ENCODE results near the gene VILL.
A peak's percentile ranks its signal among the peaks of the same experiment; 100 is the strongest.

Gene VILL

DNA sequence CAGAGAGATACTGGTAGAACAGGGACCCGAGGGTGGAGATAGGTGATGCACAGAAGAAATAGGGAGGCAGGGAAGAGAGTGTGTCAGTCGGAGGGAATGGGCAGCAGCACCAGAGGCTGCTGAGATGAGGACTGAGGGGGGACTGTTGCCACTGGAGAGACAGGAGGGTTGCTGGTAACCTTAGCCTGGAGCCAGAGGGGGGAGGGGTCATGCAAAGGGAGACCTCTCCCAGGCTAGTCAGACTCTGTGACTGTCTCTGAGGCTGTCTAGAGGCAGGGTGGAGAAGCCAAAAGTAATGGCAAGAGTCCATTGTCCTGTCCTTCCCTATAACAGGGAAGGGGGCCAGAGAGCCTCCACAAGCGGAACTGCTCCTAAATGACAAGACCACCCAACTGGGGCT lies 46.3 kb downstream of the VILL start:
- no peaks in the 10 kb centered on the region for H3K36me3 ChIP-seq (ENCODE audit: insufficient read depth, low read length)
- H3K4me2 ChIP-seq (ENCODE audit: low read length) = no peak overlapping the region
- no peaks in the 10 kb centered on the region for H3K9me3 ChIP-seq (replicated peaks; ENCODE audit: low read length)
- no peak overlapping the region for H3K9ac ChIP-seq (ENCODE audit: low read depth, low read length)
- H3K4me1 ChIP-seq (ENCODE audit: control insufficient read depth, insufficient read depth, low read length) = peaks cover 12% of the 10 kb centered on the region
- H3K4me3 ChIP-seq (ENCODE audit: low read length) = no peak overlapping the region
- H3K27me3 ChIP-seq (ENCODE audit: control insufficient read depth, insufficient read depth, low read length) = peaks cover 9% of the 10 kb centered on the region

DNA sequence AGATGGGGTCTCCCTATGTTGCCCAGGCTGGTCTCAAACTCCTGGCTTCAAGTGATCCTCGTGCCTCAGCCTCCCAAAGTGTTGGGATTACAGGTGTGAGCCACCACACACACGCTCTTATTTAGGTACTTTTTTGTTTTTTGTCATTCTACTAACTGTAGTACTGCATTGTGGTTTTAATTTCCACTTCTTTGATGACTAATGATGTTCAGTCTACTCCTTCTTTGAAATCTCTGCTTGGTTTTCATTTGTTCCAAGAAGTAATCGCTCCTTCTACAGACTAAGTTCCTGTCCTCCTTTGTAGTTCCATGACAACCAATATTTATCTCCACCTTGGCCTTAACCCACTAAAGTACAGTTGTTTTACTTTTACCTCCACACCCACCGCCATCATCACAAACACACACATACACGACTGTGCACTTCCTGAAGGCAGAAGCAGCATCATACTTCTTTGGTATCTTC lies 47.9 kb downstream of the VILL start:
- Histone ChIP-seq H3K4me3 (ENCODE audit: low read length) (no peak overlapping the region), H3K9ac (ENCODE audit: low read depth, low read length) (no peak overlapping the region), H3K9me3 (replicated peaks; ENCODE audit: low read length) (no peaks in the 10 kb centered on the region)

DNA sequence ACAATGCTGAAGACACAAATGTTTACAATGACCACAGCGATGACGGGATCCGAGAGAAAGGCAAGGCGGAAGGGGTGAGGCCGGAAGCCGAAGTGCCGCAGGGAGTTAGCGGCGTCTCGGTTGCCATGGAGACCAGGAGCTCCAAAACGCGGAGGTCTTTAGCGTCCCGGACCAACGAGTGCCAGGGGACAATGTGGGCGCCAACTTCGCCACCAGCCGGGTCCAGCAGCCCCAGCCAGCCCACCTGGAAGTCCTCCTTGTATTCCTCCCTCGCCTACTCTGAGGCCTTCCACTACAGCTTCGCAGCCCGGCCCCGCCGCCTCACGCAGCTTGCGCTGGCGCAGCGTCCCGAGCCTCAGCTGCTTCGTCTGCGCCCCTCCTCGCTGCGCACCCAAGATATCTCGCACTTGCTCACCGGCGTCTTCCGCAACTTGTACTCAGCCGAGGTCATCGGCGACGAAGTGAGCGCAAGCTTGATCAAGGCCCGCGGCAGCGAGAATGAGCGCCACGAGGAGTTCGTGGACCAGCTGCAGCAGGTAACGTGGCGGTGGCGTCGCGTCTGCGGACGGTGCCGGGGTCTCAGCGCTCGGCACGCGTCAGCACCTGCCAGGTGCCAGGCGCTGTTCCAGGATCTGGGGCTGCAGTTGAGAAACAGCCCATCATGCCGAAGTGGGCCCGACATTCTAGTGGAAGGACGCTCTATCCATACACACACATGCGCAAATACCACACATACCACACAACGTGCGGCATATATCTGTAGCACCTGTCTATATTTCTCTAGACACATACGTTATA lies 48.7 kb downstream of the VILL start, which contains the start of gene DLEC1:
TSS of gene DLEC1 (plus strand) at position 108 of the 798 bp plus-strand sequence. CDS start at position 126, 18 bp downstream.
- H3K4me2 ChIP-seq (ENCODE audit: low read length) = peak within 1 kb of the TSS; percentile 81
- peak within 1 kb of the TSS; percentile 52 for H3K4me3 ChIP-seq (ENCODE audit: low read length)
- peaks cover 17% of the 10 kb centered on the region for H3K27me3 ChIP-seq (ENCODE audit: control insufficient read depth, insufficient read depth, low read length)
- no peaks in the 10 kb centered on the region for H3K36me3 ChIP-seq (ENCODE audit: insufficient read depth, low read length)
- peaks cover 9% of the 10 kb centered on the region for H3K4me1 ChIP-seq (ENCODE audit: control insufficient read depth, insufficient read depth, low read length)
- no peaks in the 10 kb centered on the region for H3K9me3 ChIP-seq (replicated peaks; ENCODE audit: low read length)
- peak within 1 kb of the TSS; percentile 11 for H3K9ac ChIP-seq (ENCODE audit: low read depth, low read length)

More for the DNA sequence above, 47.9 kb downstream of the VILL start:
- Histone ChIP-seq H3K4me2 (ENCODE audit: low read length) (no peak overlapping the region), H3K27me3 (ENCODE audit: control insufficient read depth, insufficient read depth, low read length) (peaks cover 17% of the 10 kb centered on the region), H3K36me3 (ENCODE audit: insufficient read depth, low read length) (no peaks in the 10 kb centered on the region), H3K4me1 (ENCODE audit: control insufficient read depth, insufficient read depth, low read length) (peaks cover 9% of the 10 kb centered on the region)

DNA sequence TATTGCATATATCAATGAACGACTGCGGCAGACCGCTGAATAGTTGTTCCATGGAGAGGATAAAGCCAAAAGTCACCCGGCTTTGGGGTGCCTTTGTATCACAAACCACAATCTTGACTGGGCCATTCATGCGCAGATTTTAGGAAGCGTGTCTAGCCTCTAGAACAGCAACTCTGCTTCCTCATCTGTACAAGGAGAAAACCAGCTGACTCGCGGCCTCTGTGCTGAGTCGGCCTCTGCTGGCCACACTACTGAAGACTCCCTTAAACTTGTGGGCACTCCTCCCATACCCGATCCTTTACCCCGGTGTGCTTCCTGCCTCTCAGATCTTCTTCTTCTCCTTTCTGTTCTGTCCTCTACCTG lies 49.3 kb downstream of the VILL start:
- no peaks in the 10 kb centered on the region for H3K9me3 ChIP-seq (replicated peaks; ENCODE audit: low read length)
- no peak overlapping the region for H3K9ac ChIP-seq (ENCODE audit: low read depth, low read length)
- no peak overlapping the region for H3K4me3 ChIP-seq (ENCODE audit: low read length)
- no peaks in the 10 kb centered on the region for H3K36me3 ChIP-seq (ENCODE audit: insufficient read depth, low read length)
- peaks cover 9% of the 10 kb centered on the region for H3K4me1 ChIP-seq (ENCODE audit: control insufficient read depth, insufficient read depth, low read length)
- H3K27me3 ChIP-seq (ENCODE audit: control insufficient read depth, insufficient read depth, low read length) = peaks cover 20% of the 10 kb centered on the region
- peak overlapping the region; percentile 81 for H3K4me2 ChIP-seq (ENCODE audit: low read length)

DNA sequence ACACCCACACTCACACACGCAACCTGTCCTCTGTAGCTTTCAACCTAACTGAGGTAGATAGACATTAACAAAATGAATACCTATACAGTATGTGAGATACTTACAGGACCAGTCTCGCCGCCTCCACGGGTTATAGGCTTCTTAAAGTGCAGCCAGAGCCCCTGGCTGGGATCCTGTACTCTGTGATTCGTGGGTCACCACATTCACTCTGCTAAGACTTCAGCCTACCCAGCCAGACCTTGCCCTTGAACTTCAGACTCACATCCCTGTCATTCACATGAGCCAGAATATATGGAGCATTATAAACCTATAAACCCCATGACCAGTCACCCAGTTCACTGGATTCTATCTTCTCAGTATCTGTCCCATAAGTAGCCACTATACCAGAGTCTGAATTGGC lies 49.8 kb downstream of the VILL start:
- Histone ChIP-seq H3K9ac (ENCODE audit: low read depth, low read length) (no peak overlapping the region), H3K9me3 (replicated peaks; ENCODE audit: low read length) (no peaks in the 10 kb centered on the region), H3K27me3 (ENCODE audit: control insufficient read depth, insufficient read depth, low read length) (peaks cover 25% of the 10 kb centered on the region), H3K4me1 (ENCODE audit: control insufficient read depth, insufficient read depth, low read length) (peaks cover 9% of the 10 kb centered on the region), H3K36me3 (ENCODE audit: insufficient read depth, low read length) (no peaks in the 10 kb centered on the region), H3K4me3 (ENCODE audit: low read length) (no peak overlapping the region), H3K4me2 (ENCODE audit: low read length) (no peak overlapping the region)

DNA sequence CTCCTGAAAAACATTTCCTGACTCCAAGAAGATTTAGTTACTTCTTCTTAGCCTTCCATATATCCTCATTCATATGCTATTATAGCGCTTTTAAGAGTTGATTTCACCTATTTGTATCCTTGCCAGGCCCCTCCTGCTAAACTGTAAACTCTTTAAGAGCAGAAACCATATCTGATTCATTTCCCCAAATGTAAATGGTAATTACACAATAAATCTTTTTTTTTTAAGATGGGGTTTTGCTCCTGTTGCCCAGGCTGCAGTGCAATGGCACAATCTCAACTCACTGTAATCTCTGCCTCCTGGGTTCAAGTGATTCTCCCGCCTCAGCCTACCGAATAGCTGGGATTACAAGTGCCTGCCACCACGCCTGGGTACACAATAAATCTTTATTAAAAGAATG lies 52.9 kb downstream of the VILL start:
- H3K9me3 ChIP-seq (replicated peaks; ENCODE audit: low read length) = no peaks in the 10 kb centered on the region
- peaks cover 34% of the 10 kb centered on the region for H3K27me3 ChIP-seq (ENCODE audit: control insufficient read depth, insufficient read depth, low read length)
- H3K36me3 ChIP-seq (ENCODE audit: insufficient read depth, low read length) = no peaks in the 10 kb centered on the region
- H3K4me1 ChIP-seq (ENCODE audit: control insufficient read depth, insufficient read depth, low read length) = peaks cover 9% of the 10 kb centered on the region
- H3K9ac ChIP-seq (ENCODE audit: low read depth, low read length) = no peak overlapping the region
- H3K4me2 ChIP-seq (ENCODE audit: low read length) = no peak overlapping the region
- no peak overlapping the region for H3K4me3 ChIP-seq (ENCODE audit: low read length)

DNA sequence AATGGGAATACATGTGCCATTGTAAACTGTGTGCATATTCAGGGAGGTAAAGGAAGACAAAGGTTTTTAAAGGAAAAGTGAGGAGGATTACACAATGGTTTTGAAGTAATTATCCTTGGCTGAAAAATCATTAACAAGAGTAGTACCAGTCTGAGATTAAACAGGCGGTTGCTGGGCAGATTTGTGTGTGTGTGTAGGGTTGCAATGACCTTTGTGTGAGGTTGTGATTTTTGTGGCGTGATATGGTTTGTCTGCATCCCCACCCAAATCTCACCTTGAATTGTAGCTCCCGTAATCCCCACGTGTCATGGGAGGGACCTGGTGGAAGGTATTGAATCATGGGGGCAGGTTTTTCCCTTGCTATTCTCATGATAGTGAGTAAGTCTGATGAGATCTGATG lies 55.4 kb downstream of the VILL start:
- Histone ChIP-seq H3K27me3 (ENCODE audit: control insufficient read depth, insufficient read depth, low read length) (peaks cover 30% of the 10 kb centered on the region), H3K4me2 (ENCODE audit: low read length) (no peak overlapping the region), H3K36me3 (ENCODE audit: insufficient read depth, low read length) (no peaks in the 10 kb centered on the region)

DNA sequence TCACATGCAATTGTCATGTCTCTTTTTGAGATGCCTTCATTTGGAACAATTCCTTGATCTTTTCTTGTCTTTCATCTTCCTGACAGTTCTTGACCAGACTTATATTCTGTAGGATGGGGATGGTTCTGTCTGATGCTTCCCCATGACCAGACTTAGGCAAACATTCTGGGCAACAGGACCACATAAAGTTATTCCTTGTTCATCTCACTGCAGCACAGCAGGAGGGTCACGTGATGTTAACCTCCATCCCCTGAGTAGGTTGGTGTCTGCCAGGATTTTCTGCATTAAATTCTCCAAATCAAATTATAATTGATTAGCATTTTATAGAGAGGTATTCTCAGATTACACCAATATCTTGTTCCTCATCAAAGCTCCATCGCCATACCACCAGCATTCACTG lies 56.2 kb downstream of the VILL start:
- no peak overlapping the region for H3K4me2 ChIP-seq (ENCODE audit: low read length)
- H3K27me3 ChIP-seq (ENCODE audit: control insufficient read depth, insufficient read depth, low read length) = peaks cover 32% of the 10 kb centered on the region
- H3K4me1 ChIP-seq (ENCODE audit: control insufficient read depth, insufficient read depth, low read length) = no peaks in the 10 kb centered on the region
- H3K36me3 ChIP-seq (ENCODE audit: insufficient read depth, low read length) = no peaks in the 10 kb centered on the region
- H3K9me3 ChIP-seq (replicated peaks; ENCODE audit: low read length) = no peaks in the 10 kb centered on the region
- no peak overlapping the region for H3K4me3 ChIP-seq (ENCODE audit: low read length)
- H3K9ac ChIP-seq (ENCODE audit: low read depth, low read length) = no peak overlapping the region

More for the DNA sequence above, 55.4 kb downstream of the VILL start:
- H3K9ac ChIP-seq (ENCODE audit: low read depth, low read length) = no peak overlapping the region
- no peaks in the 10 kb centered on the region for H3K9me3 ChIP-seq (replicated peaks; ENCODE audit: low read length)
- H3K4me1 ChIP-seq (ENCODE audit: control insufficient read depth, insufficient read depth, low read length) = no peaks in the 10 kb centered on the region
- H3K4me3 ChIP-seq (ENCODE audit: low read length) = no peak overlapping the region

DNA sequence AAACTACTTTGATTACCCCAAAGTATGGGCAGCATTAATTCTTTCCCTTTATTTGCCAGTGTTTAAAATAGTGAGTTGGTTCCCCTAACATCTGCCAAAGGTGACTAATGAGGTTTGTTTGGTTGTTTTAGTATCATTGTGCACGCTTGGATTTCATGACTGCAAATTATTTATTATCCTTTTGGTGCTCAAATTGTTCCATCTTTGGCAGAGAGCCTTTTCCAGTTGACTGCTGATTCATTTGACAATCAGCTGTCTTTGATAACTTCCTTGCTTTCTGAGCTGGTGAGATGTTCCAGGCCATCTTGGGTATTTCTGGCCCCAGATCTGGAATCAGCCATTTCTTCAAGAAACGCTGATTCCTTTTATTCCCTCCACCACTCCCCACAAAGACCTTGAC lies 57.3 kb downstream of the VILL start:
- Histone ChIP-seq H3K4me1 (ENCODE audit: control insufficient read depth, insufficient read depth, low read length) (no peaks in the 10 kb centered on the region), H3K4me3 (ENCODE audit: low read length) (no peak overlapping the region), H3K36me3 (ENCODE audit: insufficient read depth, low read length) (no peaks in the 10 kb centered on the region), H3K27me3 (ENCODE audit: control insufficient read depth, insufficient read depth, low read length) (peaks cover 34% of the 10 kb centered on the region), H3K9ac (ENCODE audit: low read depth, low read length) (no peak overlapping the region), H3K4me2 (ENCODE audit: low read length) (no peak overlapping the region), H3K9me3 (replicated peaks; ENCODE audit: low read length) (no peaks in the 10 kb centered on the region)

DNA sequence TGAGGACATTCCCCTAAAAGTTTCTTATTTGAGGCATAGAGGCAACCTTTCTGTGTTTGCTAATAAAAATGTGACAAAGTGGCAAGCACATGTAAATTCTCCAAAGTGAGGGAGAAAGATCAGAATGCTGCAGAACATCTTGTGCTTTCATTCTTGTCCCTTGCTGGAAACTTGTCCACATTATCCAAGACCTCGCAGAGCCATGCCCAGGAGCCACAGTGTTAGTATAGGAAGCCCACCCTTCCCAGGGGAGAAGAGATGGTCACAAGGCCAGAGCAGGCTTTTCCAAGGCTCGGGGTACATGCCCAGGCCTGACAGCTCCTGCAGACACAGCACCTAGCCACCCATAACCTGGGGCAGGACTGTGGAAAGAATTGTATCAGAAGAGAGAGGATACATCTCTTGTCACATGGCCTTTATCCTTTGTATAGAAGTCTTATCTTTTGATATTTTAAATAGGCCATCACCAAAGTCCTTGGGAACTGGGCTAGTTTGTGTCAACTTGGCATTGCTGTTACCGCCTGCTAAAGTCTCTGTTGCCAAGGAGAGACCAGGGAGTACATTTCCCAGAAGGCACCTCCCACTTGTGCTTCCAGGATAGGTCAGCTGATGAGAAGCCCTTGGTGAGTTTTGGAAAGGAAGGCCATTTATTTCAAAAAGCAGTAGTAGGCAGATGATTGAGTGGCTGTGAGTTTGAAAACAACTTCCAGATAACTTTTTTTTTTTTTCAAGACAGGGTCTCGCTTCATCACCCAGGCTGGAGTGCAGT lies 59.0 kb downstream of the VILL start:
- H3K4me1 ChIP-seq (ENCODE audit: control insufficient read depth, insufficient read depth, low read length) = no peaks in the 10 kb centered on the region
- H3K27me3 ChIP-seq (ENCODE audit: control insufficient read depth, insufficient read depth, low read length) = peaks cover 33% of the 10 kb centered on the region
- H3K36me3 ChIP-seq (ENCODE audit: insufficient read depth, low read length) = no peaks in the 10 kb centered on the region
- no peaks in the 10 kb centered on the region for H3K9me3 ChIP-seq (replicated peaks; ENCODE audit: low read length)
- no peak overlapping the region for H3K4me2 ChIP-seq (ENCODE audit: low read length)
- H3K4me3 ChIP-seq (ENCODE audit: low read length) = no peak overlapping the region
- H3K9ac ChIP-seq (ENCODE audit: low read depth, low read length) = no peak overlapping the region

DNA sequence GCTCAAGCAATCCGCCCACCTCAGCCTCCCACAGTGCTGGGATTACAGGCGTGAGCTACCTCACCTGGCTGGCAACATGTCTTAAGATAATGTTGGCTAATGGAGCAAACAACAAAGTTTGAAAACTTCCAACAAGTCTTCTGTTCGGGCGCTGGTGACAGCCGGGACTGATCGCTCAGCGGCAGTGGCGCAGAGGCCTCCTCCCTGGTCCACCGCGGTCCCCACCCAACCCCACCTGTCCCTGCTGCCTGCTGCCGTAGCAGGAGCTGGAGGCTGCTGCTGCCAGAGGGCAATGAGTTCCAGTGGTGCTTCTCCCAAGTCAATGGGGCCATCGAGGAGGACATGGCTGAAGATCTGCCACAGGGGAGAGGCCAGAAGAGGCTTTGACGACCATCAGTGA lies 60.5 kb downstream of the VILL start:
- no peaks in the 10 kb centered on the region for H3K36me3 ChIP-seq (ENCODE audit: insufficient read depth, low read length)
- no peak overlapping the region for H3K4me3 ChIP-seq (ENCODE audit: low read length)
- H3K4me2 ChIP-seq (ENCODE audit: low read length) = no peak overlapping the region
- H3K4me1 ChIP-seq (ENCODE audit: control insufficient read depth, insufficient read depth, low read length) = no peaks in the 10 kb centered on the region
- H3K9ac ChIP-seq (ENCODE audit: low read depth, low read length) = no peak overlapping the region
- H3K27me3 ChIP-seq (ENCODE audit: control insufficient read depth, insufficient read depth, low read length) = peaks cover 25% of the 10 kb centered on the region
- no peaks in the 10 kb centered on the region for H3K9me3 ChIP-seq (replicated peaks; ENCODE audit: low read length)

Measured in skeletal muscle satellite cell (primary cell).